GM18951 (cell line): ENCODE data around the gene CDK19.
"Not testable (repeated sequence)": the region's sequence is repeated elsewhere in the genome, so short reads cannot be mapped to it uniquely, and the experiment has no call there.

Experiments used
- POLR2A ChIP-seq: IDR thresholded peaks from 4 replicates; pipeline ENCODE4 v1.6.1; 2011; ENCODE audit warnings: mild to moderate bottlenecking; ENCODE audit not compliant: insufficient read length, insufficient read depth; ENCODE audit errors: extremely low read depth
- in situ Hi-C: fragments of 300-500 bp; cut with MboI; formaldehyde crosslinking; loops from one replicate; pipeline ENCODE4 v1.12.0; 2022; ENCODE audit warnings: low sequenced_read_pairs, mixed read lengths, inconsistent platforms; ENCODE audit not compliant: unreplicated experiment

CDK19 gene

GRCh38 chr6:110826236-110827129 lies 11.2 kb upstream of the CDK19 start:
- no peak for TF ChIP-seq POLR2A
- in situ Hi-C loops: no loop called here

- in situ Hi-C loops: no loop called here
- TF ChIP-seq POLR2A: no peak
Observed at GRCh38 chr6:110823146-110823545, 7.9 kb upstream of the CDK19 start.

- in situ Hi-C loops: no loop called here
- no peak for TF ChIP-seq POLR2A
Observed at GRCh38 chr6:110822249-110822648, 7.0 kb upstream of the CDK19 start.

GRCh38 chr6:110816677-110817076 lies 1.4 kb upstream of the CDK19 start:
- in situ Hi-C loops: no loop called here
- TF ChIP-seq POLR2A: no peak

- in situ Hi-C loops: no loop called here
- peak; percentile 40 for TF ChIP-seq POLR2A
Observed at GRCh38 chr6:110815015-110815410, 256 bp downstream of the CDK19 start.

GRCh38 chr6:110814102-110815014 lies 911 bp downstream of the CDK19 start:
- in situ Hi-C loops: no loop called here

GRCh38 chr6:110813338-110814101 lies 1.7 kb downstream of the CDK19 start:
- in situ Hi-C loops: no loop called here
- no peak for TF ChIP-seq POLR2A

More at GRCh38 chr6:110814102-110815014, 911 bp downstream of the CDK19 start:
- no peak for TF ChIP-seq POLR2A

GRCh38 chr6:110812719-110813118 lies 2.5 kb downstream of the CDK19 start:
- TF ChIP-seq POLR2A: no peak
- in situ Hi-C loops: no loop called here

- in situ Hi-C loops: no loop called here
- no peak for TF ChIP-seq POLR2A
Observed at GRCh38 chr6:110810896-110811586, 4.2 kb downstream of the CDK19 start.

GRCh38 chr6:110809792-110810191 lies 5.5 kb downstream of the CDK19 start:
- TF ChIP-seq POLR2A: no peak
- in situ Hi-C loops: no loop called here

GRCh38 chr6:110802175-110802574 lies 13.1 kb downstream of the CDK19 start:
- in situ Hi-C loops: not testable (repeated sequence)

GRCh38 chr6:110800839-110801196 lies 14.5 kb downstream of the CDK19 start:
- no peak for TF ChIP-seq POLR2A
- in situ Hi-C loops: no loop called here
